ENCODE measurements around the gene NEMP1. TPM values are rescaled to one million over a fixed set of nuclear protein-coding genes. Genes with fewer than 3 reads are reported as not detected.

The NEMP1 gene
- total and polyA plus RNA-seq, 3 experiments from 2014 or later: 3.8 to 50.9 (median 50.5) TPM

DNA sequence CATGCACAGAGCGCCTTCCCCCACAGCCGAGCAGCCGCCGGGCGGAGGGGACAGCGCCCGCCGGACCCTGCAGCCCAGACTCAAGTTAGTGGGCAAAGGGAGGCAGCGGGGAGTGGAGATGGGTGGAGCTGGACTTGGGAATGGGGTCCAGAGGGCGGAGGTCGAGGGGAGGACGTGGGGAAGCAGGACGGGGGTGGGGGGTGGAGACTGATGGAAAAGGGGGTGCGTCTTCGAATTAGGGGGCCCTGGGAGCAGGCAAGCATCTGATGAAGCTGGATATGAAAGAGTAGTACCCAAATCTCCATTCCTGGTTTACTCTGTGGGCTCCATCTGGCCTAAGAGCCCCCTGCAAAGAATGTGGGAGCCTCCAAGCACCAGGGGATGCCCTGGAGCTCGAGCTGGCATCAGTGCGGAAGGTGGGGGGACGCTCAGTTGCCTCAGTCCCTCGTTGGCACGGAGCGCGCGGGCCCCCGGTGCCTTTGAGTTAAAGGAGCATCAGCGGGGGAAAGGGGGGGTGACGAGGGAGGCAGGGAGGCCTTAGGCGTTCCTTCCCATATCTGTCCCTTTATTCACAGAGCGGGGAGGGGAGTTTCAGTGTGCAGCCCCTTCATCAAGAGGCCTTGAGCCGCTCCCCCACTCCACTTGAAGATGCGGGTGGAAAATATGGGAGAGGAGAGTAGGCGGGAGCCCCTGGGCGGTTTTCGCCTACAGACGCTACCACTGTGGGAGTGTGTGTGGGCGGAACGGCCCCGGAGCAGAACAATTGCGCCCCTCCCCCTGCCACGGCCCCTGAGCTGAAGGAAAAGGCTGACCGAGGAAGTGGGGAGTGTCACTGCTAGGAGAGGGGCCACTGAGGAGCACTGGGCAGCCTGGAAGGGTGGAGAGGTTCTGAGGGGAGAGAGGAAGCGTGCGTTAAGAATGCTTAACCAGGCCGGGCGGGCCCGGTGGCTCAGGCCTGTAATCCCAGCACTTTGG lies 11.0 kb upstream of the NEMP1 start:
- Histone ChIP-seq H3K27ac (ENCODE audit: low read depth, low read length) (peak overlapping the region; percentile 57), H3K4me1 (ENCODE audit: insufficient read depth, low read length) (peaks cover 43% of the 10 kb centered on the region), H3K9me3 (ENCODE audit: low read length) (no peaks in the 10 kb centered on the region), H3K4me3 (ENCODE audit: low read length) (peak overlapping the region; percentile 78), H3K36me3 (ENCODE audit: insufficient read depth, low read length) (peaks cover 18% of the 10 kb centered on the region), H3K27me3 (ENCODE audit: insufficient read depth, low read length, poor library complexity, severe bottlenecking) (no peaks in the 10 kb centered on the region)
- Mint-ChIP-seq H3K36me3 (peaks cover 0 to 49% (median 0%) of the 10 kb centered on the region in 3 donors), H3K4me3 (peak overlapping the region; percentile 92 to 98 (median 93)), H3K27ac (peak overlapping the region; percentile 76 to 100 (median 92)), H3K4me1 (peaks cover 47 to 68% (median 55%) of the 10 kb centered on the region in 3 donors), H3K9me3 (no peaks in the 10 kb centered on the region), H3K27me3 (no peaks in the 10 kb centered on the region)
- DNase-seq: peak; percentile 18 to 62 (median 41)
- CTCF ChIA-PET: interaction anchor here (0.9 to 14.7 kb wide), 4 partner anchors 10 to 20 kb away, joined by 3 to 195 read pairs (median 24); partner anchors contain the start of gene STAT6
- POLR2A ChIA-PET: interaction anchor here (0.5 to 10.9 kb wide), 6 partner anchors 11 to 555 kb away, joined by 3 to 131 read pairs (median 5); partner anchors contain the start of genes NEMP1 and STAT6

DNA sequence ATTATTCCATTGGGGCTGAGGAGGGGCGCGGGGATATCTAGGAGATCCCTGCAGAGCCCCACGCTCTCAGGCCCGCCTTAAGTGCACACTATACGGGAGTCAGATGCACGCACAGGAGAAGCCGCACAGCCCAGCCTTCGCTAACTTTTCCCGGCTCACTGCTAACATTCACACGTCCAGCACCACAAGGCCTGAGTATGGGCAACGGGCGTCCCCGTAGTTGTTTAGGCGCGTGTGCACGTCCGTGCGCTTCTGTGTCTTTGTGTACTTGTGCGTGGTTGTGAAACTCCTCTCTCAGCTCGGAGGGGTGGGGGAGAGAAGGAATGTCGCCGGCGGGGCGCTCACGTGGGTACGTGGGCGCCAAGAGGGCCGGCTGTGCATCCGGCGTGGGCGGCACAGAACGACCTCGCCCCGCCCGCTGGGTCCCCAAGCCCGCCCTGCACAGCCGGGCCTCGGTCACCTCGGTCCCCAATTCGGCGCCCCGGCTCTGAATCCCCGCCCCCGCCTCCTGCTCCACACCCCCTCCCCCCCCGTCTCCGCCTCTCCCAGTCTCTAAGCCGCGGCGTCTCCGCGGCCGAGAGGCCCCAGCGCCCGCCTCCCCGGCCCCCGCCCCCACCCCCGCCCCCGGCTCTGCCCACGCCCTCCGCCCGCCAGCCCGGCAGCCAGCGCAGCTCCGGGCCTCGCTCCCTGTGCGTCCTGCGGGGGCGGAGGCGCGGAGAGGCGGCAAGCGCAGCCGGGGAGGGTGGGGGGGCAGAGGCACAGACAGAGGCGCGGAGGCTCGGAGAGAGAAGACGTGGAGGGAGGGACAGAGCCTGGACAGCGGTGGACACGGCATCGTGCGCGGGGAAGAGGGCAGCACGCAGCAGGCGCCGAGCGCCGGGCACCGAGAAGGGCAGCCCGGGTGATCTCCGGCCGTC lies 10.0 kb upstream of the NEMP1 start, which contains the start of gene NAB2:
NAB2 (plus strand) TSS at position 761 of the 917 bp plus-strand sequence. CDS start 158 bp downstream, outside the sequence.
- H3K9me3 ChIP-seq (ENCODE audit: low read length): no peaks in the 10 kb centered on the region
- ChIA-PET POLR2A (interaction anchor here (0.5 to 10.9 kb wide), 8 partner anchors 7 to 663 kb away, joined by 3 to 131 read pairs (median 4); partner anchors contain the start of genes CDK4, NEMP1 and STAT6), CTCF (interaction anchor here (0.6 to 14.7 kb wide), 8 partner anchors 9 to 101 kb away, joined by 3 to 195 read pairs (median 4); partner anchors contain the start of gene STAT6)
- peaks cover 18% of the 10 kb centered on the region for H3K36me3 ChIP-seq (ENCODE audit: insufficient read depth, low read length)
- H3K27me3 ChIP-seq (ENCODE audit: insufficient read depth, low read length, poor library complexity, severe bottlenecking): no peaks in the 10 kb centered on the region
- H3K27ac ChIP-seq (ENCODE audit: low read depth, low read length): peak within 1 kb of the TSS; percentile 93
- Mint-ChIP-seq H3K36me3 (peaks cover 0 to 44% (median 0%) of the 10 kb centered on the region in 3 donors), H3K4me3 (peak within 1 kb of the TSS; percentile 92 to 98 (median 94)), H3K9me3 (no peaks in the 10 kb centered on the region), H3K27me3 (no peaks in the 10 kb centered on the region), H3K27ac (peak within 1 kb of the TSS; percentile 91 to 100 (median 99)), H3K4me1 (peaks cover 43 to 61% (median 52%) of the 10 kb centered on the region in 3 donors)
- peak within 1 kb of the TSS; percentile 92 for H3K4me3 ChIP-seq (ENCODE audit: low read length)
- H3K4me1 ChIP-seq (ENCODE audit: insufficient read depth, low read length): peaks cover 34% of the 10 kb centered on the region
- DNase-seq: peak; percentile 90 to 96 (median 93)

DNA sequence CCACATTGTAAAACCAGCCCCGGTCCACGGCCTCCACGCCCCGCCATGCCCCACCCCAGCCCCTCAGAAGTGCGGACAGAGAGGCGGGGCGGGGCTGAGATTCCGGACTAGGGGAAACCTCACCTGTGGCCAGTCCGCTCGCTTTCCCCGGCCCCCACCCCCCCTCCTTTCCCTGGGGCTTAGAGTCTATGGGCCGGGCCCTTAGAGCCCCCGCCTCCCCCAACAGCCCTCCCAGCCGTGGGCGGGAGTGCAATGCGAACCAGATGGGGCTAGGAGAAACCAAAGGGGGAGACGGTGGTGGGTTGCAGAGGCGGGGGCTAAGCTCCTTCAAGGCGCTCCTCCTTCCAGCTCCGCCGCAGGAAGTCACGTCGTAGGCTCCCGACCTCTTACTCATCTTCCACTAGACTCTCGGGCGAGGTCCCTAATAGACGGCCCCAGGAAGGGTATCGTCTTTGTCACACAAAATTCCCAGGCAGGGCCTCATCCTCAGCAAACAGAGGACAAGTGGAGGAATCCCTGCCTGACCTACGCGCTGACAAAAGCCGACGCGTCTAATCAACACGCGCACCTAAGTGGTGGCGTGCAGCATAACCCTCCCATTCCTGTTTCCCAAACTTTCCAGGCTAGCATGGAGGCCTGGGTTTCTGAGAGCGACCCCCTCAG lies 9.2 kb upstream of the NEMP1 start:
- CTCF ChIA-PET: interaction anchor here (0.9 to 14.7 kb wide), 6 partner anchors 9 to 100 kb away, joined by 3 to 195 read pairs (median 4); partner anchors contain the start of gene STAT6
- Histone ChIP-seq H3K9me3 (ENCODE audit: low read length) (no peaks in the 10 kb centered on the region), H3K4me1 (ENCODE audit: insufficient read depth, low read length) (peaks cover 27% of the 10 kb centered on the region), H3K4me3 (ENCODE audit: low read length) (peak overlapping the region; percentile 92), H3K27me3 (ENCODE audit: insufficient read depth, low read length, poor library complexity, severe bottlenecking) (no peaks in the 10 kb centered on the region), H3K27ac (ENCODE audit: low read depth, low read length) (peak overlapping the region; percentile 93), H3K36me3 (ENCODE audit: insufficient read depth, low read length) (peaks cover 17% of the 10 kb centered on the region)
- H3K4me1 Mint-ChIP-seq: peaks cover 40 to 53% (median 47%) of the 10 kb centered on the region in 3 donors
- H3K9me3 Mint-ChIP-seq: no peaks in the 10 kb centered on the region
- peak; percentile 66 to 88 (median 74) for DNase-seq
- H3K27me3 Mint-ChIP-seq: no peaks in the 10 kb centered on the region
- H3K4me3 Mint-ChIP-seq: peak overlapping the region; percentile 87 to 98 (median 93)
- POLR2A ChIA-PET: interaction anchor here (0.8 to 10.9 kb wide), 5 partner anchors 8 to 664 kb away, joined by 3 to 131 read pairs (median 6); partner anchors contain the start of genes CDK4, NEMP1 and STAT6
- peak overlapping the region; percentile 91 to 100 (median 99) for H3K27ac Mint-ChIP-seq
- peaks cover 0 to 38% (median 0%) of the 10 kb centered on the region in 3 donors for H3K36me3 Mint-ChIP-seq

DNA sequence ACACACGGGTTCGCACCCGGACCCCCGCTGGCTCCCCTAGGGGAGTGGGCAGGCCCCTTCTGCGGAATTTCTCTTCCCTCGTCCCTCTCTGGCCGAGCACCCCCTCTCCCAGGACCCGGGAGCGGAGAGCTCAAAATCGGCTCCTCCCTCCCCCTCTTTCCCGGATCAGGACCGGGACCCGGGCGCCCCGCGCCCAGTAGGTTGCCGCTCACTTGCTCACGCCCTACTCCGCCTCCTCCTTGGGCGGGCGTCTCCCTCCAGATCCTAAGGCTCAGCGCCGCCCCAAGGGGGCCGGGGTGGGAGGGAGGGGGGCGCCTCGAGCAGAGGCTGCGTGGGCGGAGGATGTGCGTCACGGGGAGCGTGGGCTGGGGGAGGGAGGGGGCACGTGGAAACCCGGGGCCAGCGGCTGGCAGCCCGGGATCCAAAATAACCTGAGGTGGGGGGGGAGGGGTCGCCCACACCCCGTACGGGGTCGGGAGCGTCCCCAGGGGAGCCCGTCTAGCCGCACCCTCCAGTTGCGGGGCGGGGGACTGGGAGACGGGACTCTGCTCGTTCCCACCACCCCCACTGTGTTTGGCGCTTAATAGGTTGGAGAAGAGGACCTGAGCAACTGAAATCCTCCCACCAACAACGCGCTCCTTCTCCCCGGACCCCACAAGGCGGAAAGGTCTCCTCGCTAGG lies 8.6 kb upstream of the NEMP1 start:
- Histone ChIP-seq H3K4me3 (ENCODE audit: low read length) (peak overlapping the region; percentile 97), H3K9me3 (ENCODE audit: low read length) (no peaks in the 10 kb centered on the region), H3K4me1 (ENCODE audit: insufficient read depth, low read length) (peaks cover 22% of the 10 kb centered on the region), H3K36me3 (ENCODE audit: insufficient read depth, low read length) (peaks cover 10% of the 10 kb centered on the region), H3K27ac (ENCODE audit: low read depth, low read length) (peak overlapping the region; percentile 93), H3K27me3 (ENCODE audit: insufficient read depth, low read length, poor library complexity, severe bottlenecking) (no peaks in the 10 kb centered on the region)
- peak overlapping the region; percentile 87 to 98 (median 93) for H3K4me3 Mint-ChIP-seq
- peaks cover 0 to 31% (median 0%) of the 10 kb centered on the region in 3 donors for H3K36me3 Mint-ChIP-seq
- ChIA-PET CTCF (interaction anchor here (0.6 to 14.7 kb wide), 7 partner anchors 8 to 28 kb away, joined by 3 to 195 read pairs (median 3); partner anchors contain the start of gene STAT6), POLR2A (interaction anchor here (1.9 to 10.9 kb wide), 3 partner anchors 8 to 23 kb away, joined by 6 to 131 read pairs (median 39); partner anchors contain the start of genes NEMP1 and STAT6)
- H3K9me3 Mint-ChIP-seq: no peaks in the 10 kb centered on the region
- H3K27me3 Mint-ChIP-seq: no peaks in the 10 kb centered on the region
- DNase-seq: peak; percentile 84 to 95 (median 90)
- peak overlapping the region; percentile 91 to 100 (median 99) for H3K27ac Mint-ChIP-seq
- peaks cover 35 to 46% (median 42%) of the 10 kb centered on the region in 3 donors for H3K4me1 Mint-ChIP-seq

DNA sequence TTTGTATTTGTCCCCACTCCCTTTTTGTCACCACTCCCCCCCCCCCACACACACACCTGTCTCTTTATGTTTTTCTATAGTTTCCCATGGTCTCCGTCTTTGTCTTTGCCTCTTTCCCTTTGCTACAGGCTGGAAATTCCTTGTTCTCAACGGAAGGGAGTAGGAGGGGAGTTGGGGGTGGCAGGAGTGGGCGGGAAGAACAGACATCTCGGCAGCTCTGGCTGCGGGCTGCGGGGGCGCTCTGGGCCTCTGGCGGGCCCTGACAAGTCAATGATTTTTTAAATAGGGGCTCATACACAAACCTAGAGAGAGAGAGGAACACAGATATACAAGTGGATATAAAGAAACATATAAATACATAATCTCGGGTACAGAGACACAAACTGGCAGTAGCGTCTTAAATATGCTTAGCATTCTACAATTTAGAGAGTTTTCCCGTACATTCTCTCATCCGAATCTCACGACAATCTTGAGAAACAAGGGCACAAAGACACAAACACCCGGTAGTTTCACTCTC lies 8.0 kb upstream of the NEMP1 start:
- H3K4me3 Mint-ChIP-seq: peak overlapping the region; percentile 87 to 98 (median 93)
- H3K27ac Mint-ChIP-seq: peak overlapping the region; percentile 87 to 100 (median 98)
- Histone ChIP-seq H3K27me3 (ENCODE audit: insufficient read depth, low read length, poor library complexity, severe bottlenecking) (no peaks in the 10 kb centered on the region), H3K4me1 (ENCODE audit: insufficient read depth, low read length) (peaks cover 22% of the 10 kb centered on the region), H3K9me3 (ENCODE audit: low read length) (no peaks in the 10 kb centered on the region), H3K4me3 (ENCODE audit: low read length) (peak overlapping the region; percentile 97), H3K27ac (ENCODE audit: low read depth, low read length) (peak overlapping the region; percentile 93), H3K36me3 (ENCODE audit: insufficient read depth, low read length) (peaks cover 6% of the 10 kb centered on the region)
- CTCF ChIA-PET: interaction anchor here (0.6 to 14.7 kb wide), 4 partner anchors 12 to 21 kb away, joined by 3 to 195 read pairs (median 3); partner anchors contain the start of gene STAT6
- POLR2A ChIA-PET: interaction anchor here (1.9 to 10.9 kb wide), 3 partner anchors 8 to 24 kb away, joined by 6 to 131 read pairs (median 39); partner anchors contain the start of genes NEMP1 and STAT6
- H3K27me3 Mint-ChIP-seq: no peaks in the 10 kb centered on the region
- H3K4me1 Mint-ChIP-seq: peaks cover 32 to 42% (median 40%) of the 10 kb centered on the region in 3 donors
- peak in 4 of 5 donors; percentile 30 to 67 (median 56) for DNase-seq
- H3K9me3 Mint-ChIP-seq: no peaks in the 10 kb centered on the region
- peaks cover 0 to 25% (median 0%) of the 10 kb centered on the region in 3 donors for H3K36me3 Mint-ChIP-seq

DNA sequence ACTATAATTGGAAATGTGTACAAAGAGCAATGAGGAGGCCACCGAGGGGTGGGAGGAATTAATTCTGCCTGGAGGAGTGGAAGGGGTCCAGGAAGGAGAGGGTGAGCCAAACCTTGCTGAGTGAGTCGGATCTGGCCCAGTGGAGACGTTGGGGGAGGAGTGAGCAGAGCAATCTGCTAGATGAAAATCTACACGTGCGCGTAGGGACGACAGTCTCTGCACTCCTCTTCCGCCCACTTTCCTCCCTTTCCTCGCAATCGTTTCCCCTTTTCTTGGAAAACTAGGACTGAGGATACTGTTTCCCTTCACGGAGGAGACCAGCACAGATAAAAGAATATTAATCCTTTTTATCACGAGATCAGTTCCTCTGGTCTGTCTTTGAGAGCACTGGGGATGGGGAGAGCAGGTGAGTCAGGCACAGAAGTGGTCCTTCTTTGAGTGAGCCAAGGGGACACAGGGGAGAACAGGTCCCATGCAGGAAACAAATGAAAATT lies 7.5 kb upstream of the NEMP1 start:
- peaks cover 0 to 21% (median 0%) of the 10 kb centered on the region in 3 donors for H3K36me3 Mint-ChIP-seq
- H3K4me1 Mint-ChIP-seq: peaks cover 32 to 42% (median 35%) of the 10 kb centered on the region in 3 donors
- ChIA-PET CTCF (interaction anchor here (1.1 to 14.7 kb wide), 2 partner anchors 15 to 21 kb away, joined by 3 to 195 read pairs; partner anchors contain the start of gene STAT6), POLR2A (interaction anchor here (10.9 kb wide), 1 partner anchor 25 kb away, joined by 131 read pairs; the partner anchor contains the start of gene STAT6)
- no peaks in the 10 kb centered on the region for H3K9me3 Mint-ChIP-seq
- H3K27ac ChIP-seq (ENCODE audit: low read depth, low read length): peak overlapping the region; percentile 93
- peak overlapping the region; percentile 87 to 100 (median 98) for H3K27ac Mint-ChIP-seq
- H3K9me3 ChIP-seq (ENCODE audit: low read length): no peaks in the 10 kb centered on the region
- H3K36me3 ChIP-seq (ENCODE audit: insufficient read depth, low read length): peaks cover 1% of the 10 kb centered on the region
- no peaks in the 10 kb centered on the region for H3K27me3 ChIP-seq (ENCODE audit: insufficient read depth, low read length, poor library complexity, severe bottlenecking)
- H3K27me3 Mint-ChIP-seq: no peaks in the 10 kb centered on the region
- peaks cover 17% of the 10 kb centered on the region for H3K4me1 ChIP-seq (ENCODE audit: insufficient read depth, low read length)
- H3K4me3 Mint-ChIP-seq: peak overlapping the region; percentile 87 to 98 (median 93)
- no peak for DNase-seq
- H3K4me3 ChIP-seq (ENCODE audit: low read length): peak overlapping the region; percentile 97
